Hepatocyte (in vitro differentiated cells): Measurements from ENCODE around the gene CLDN6.

Source experiments
- CTCF ChIP-seq: fragments of 200-600 bp; sonication (generic); IDR thresholded peaks from 2 replicates; pipeline ENCODE4 v1.5.1; 2016; ENCODE audit warnings: antibody characterized with exemption, mild to moderate bottlenecking; ENCODE audit not compliant: poor library complexity
- EZH2 ChIP-seq: fragments of 200-600 bp; sonication (generic); IDR thresholded peaks from 2 replicates; pipeline ENCODE4 v1.6.1; 2016; ENCODE audit warnings: antibody characterized with exemption, mild to moderate bottlenecking, borderline replicate concordance

GRCh38 chr16:2987833-2988232 is 30.1 kb downstream of the CLDN6 start:
- TF ChIP-seq EZH2 (no peak), CTCF (no peak)
